CD4-positive, alpha-beta T cell (primary cell): ENCODE measurements around the gene THADA. TPM values are rescaled to one million over a fixed set of nuclear protein-coding genes. Genes with fewer than 3 reads are reported as not detected.

ENCODE experiments used
- ATAC-seq: fragments of 200-7000 bp; cut with Tn5 transposase; one replicate; pipeline ENCODE4 v1.10.0; 2022; ENCODE audit warnings: mild to moderate bottlenecking; ENCODE audit not compliant: poor library complexity
- CTCF ChIA-PET: fragments of 350-600 bp; sonication (Branson Sonifier 250); formaldehyde crosslinking; loops from one replicate; lab custom pipeline; 2021; ENCODE audit warnings: antibody characterized with exemption, inconsistent platforms; lab: Charles Lee
- POLR2A ChIA-PET: fragments of 350-600 bp; sonication (Branson Sonifier 250); formaldehyde crosslinking; loops from one replicate; lab custom pipeline; 2021; ENCODE audit warnings: antibody characterized with exemption, inconsistent platforms; lab: Charles Lee
- DNase-seq, 14 experiments: peaks; one replicate each; pipeline ENCODE4 v3.0.0-alpha.2; 2013 to 2020; ENCODE audit warnings: mixed read lengths in 2 of 14
- H3K27ac ChIP-seq, 2 donors: one replicate each; pipeline versions ENCODE4 v1.5.1 to v1.7.0; 2013; ENCODE audit warnings: low read length in 2 of 2, low read depth in 1 of 2, mild to moderate bottlenecking in 1 of 2
- H3K27me3 ChIP-seq, 2 experiments: 1 replicate in 1 of 2; 2 replicates in 1 of 2; pipeline versions ENCODE4 v1.6.1 to v1.7.0; 2013; ENCODE audit warnings: low read length in 2 of 2, control low read depth in 1 of 2, mild to moderate bottlenecking in 1 of 2, moderate library complexity in 1 of 2; ENCODE audit not compliant: insufficient read depth in 2 of 2, control insufficient read depth in 1 of 2
- H3K36me3 ChIP-seq: one replicate; pipeline ENCODE4 v1.6.1; 2013; ENCODE audit warnings: low read length, control low read depth; ENCODE audit not compliant: insufficient read depth
- H3K4me1 ChIP-seq: one replicate; pipeline ENCODE4 v1.6.1; 2013; ENCODE audit warnings: low read length, control low read depth; ENCODE audit not compliant: insufficient read depth
- H3K4me3 ChIP-seq: one replicate; pipeline ENCODE4 v1.5.1; 2013; ENCODE audit warnings: mild to moderate bottlenecking, low read length, moderate library complexity
- H3K9me3 ChIP-seq, 2 experiments: 1 replicate in 1 of 2; 2 replicates in 1 of 2; pipeline versions ENCODE4 v1.6.1 to v1.7.0; 2013; ENCODE audit warnings: low read length in 2 of 2, mild to moderate bottlenecking in 2 of 2, control low read depth in 1 of 2, moderate library complexity in 1 of 2; ENCODE audit not compliant: control insufficient read depth in 1 of 2, insufficient read depth in 1 of 2
- H3K27ac Mint-ChIP-seq: one replicate; pipeline ENCODE4 v1.8.0; 2020; ENCODE audit warnings: mixed read lengths
- H3K27me3 Mint-ChIP-seq: one replicate; pipeline ENCODE4 v1.8.0; 2021; ENCODE audit warnings: mixed read lengths
- H3K36me3 Mint-ChIP-seq: one replicate; pipeline ENCODE4 v1.8.0; 2021; ENCODE audit warnings: low read depth, mixed read lengths
- H3K4me1 Mint-ChIP-seq: one replicate; pipeline ENCODE4 v1.8.0; 2021; ENCODE audit warnings: low read depth, mixed read lengths
- H3K4me3 Mint-ChIP-seq: one replicate; pipeline ENCODE4 v1.8.0; 2020; ENCODE audit warnings: mild to moderate bottlenecking, mixed read lengths
- H3K9me3 Mint-ChIP-seq: one replicate; pipeline ENCODE4 v1.8.0; 2020; ENCODE audit warnings: mixed read lengths
- intact Hi-C, 2 experiments: fragments of 100-400 bp; cut with DNase I in 1 of 2; cut with micrococcal nuclease in 1 of 2; formaldehyde crosslinking; loops; one replicate each; pipeline versions ENCODE4 v1.15.1 to v1.9.0; 2023 to 2025; cut with DNase I, micrococcal nuclease
- total RNA-seq, 174 experiments: library from RNA in 2 of 174; stranded (reverse) in 2 of 174; gene quantifications; one replicate each; pipeline ENCODE4 v1.2.3 and lab custom pipeline; 2021 to 2026
- TF ChIP-seq, protein P1 (sequence below): fragments of 200-600 bp; IDR thresholded peaks from one replicate; pipeline ENCODE4 v1.8.0; 2022; ENCODE audit warnings: antibody characterized with exemption, mild to moderate bottlenecking

Gene THADA
- total RNA-seq, 2 experiments from 2014 or later: 29.3 to 32.9 TPM

DNA sequence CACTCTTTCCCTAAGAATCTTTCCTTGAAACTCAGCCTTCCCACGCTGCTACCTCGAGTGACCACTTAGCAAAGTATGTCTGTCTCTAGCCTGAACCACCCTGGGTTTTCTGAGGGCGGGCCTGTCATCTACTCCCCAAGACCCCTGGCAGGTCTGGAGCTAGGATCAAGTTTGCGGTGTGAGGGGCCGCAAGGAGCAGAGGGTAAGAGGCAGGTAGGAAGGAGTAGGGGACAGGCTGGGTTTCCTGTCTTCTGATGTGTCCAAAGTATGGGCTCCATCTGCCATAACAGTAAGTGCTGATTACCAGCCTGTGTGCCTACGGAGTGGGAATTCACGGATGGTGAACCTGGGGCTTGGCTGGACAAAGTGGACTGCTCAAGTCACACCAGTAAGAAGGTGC is 394.8 kb downstream of the THADA start:
- intact Hi-C loops: no loop called here
- Mint-ChIP-seq H3K27me3 (no peaks in the 10 kb centered on the region), H3K9me3 (no peaks in the 10 kb centered on the region), H3K36me3 (no peaks in the 10 kb centered on the region), H3K4me3 (no peak overlapping the region), H3K4me1 (peaks cover 44% of the 10 kb centered on the region), H3K27ac (no peak overlapping the region)
- Histone ChIP-seq H3K36me3 (no peaks in the 10 kb centered on the region), H3K4me1 (peaks cover 60% of the 10 kb centered on the region), H3K27me3 (no peaks in the 10 kb centered on the region), H3K27ac (no peak overlapping the region), H3K9me3 (no peaks in the 10 kb centered on the region), H3K4me3 (no peak overlapping the region)
- DNase-seq: no peak
- ChIA-PET CTCF (interaction anchor here (1.6 kb wide), 1 partner anchor 31 kb away, joined by 3 read pairs; no protein-coding TSS in a partner anchor), POLR2A (interaction anchor here (20.9 kb wide), 1 partner anchor 18 kb away, joined by 506 read pairs; the partner anchor contains the start of gene ZFP36L2)
- TF ChIP-seq, protein P1, sequence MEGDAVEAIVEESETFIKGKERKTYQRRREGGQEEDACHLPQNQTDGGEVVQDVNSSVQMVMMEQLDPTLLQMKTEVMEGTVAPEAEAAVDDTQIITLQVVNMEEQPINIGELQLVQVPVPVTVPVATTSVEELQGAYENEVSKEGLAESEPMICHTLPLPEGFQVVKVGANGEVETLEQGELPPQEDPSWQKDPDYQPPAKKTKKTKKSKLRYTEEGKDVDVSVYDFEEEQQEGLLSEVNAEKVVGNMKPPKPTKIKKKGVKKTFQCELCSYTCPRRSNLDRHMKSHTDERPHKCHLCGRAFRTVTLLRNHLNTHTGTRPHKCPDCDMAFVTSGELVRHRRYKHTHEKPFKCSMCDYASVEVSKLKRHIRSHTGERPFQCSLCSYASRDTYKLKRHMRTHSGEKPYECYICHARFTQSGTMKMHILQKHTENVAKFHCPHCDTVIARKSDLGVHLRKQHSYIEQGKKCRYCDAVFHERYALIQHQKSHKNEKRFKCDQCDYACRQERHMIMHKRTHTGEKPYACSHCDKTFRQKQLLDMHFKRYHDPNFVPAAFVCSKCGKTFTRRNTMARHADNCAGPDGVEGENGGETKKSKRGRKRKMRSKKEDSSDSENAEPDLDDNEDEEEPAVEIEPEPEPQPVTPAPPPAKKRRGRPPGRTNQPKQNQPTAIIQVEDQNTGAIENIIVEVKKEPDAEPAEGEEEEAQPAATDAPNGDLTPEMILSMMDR: no peak
- no peak for ATAC-seq

DNA sequence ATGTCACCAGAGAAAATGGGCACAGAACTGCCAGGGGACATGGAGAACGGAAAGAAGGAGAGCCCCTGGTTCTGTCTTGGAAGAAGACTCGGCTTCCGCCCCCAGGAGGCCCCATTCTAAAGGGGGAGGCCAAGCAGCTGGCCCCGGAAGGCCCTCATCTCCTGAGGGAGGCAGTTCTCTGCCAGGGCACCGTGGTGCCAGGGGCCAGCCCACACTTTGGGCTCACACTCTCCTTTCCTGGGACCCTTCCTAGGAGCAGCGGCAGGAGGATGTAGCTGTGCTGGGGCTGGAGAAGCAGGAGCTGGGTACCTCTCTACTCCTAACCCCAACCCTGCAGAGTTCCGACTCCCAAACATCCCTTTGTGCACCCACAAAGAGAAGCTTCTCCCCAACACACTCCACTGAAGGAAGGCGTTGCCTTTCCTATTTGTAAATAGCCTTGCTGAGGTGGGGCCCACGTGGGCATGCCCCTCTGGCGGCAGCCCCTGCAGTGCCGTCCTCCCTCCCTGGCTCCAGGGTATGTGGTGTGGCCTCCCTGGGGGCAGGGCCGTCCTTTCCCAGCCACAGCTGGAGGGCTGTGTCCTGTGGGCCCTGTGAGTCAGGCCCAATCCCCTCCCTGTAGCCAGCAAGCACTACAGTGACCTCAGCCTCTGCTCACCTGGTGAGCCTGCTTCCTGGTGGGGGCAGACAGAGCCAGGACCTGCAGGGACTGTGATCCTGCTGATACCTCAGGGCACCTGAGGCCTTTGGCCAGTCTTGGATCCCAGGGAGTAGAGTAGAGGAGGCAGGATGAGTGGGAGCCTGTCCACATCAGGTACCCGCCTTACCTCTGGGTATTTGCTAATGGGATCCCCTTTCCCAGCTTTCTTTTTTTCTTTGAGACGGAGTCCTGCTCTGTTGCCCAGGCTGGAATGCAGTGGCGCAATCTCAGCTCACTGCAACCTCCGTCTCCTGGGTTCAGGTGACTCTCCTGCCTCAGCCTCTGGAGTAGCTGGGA is 396.0 kb downstream of the THADA start:
- Histone ChIP-seq H3K9me3 (no peaks in the 10 kb centered on the region), H3K27ac (no peak overlapping the region), H3K27me3 (no peaks in the 10 kb centered on the region), H3K36me3 (no peaks in the 10 kb centered on the region), H3K4me1 (peaks cover 70% of the 10 kb centered on the region), H3K4me3 (no peak overlapping the region)
- intact Hi-C loops: no loop called here
- Mint-ChIP-seq H3K27ac (peak overlapping the region; percentile 7), H3K4me3 (no peak overlapping the region), H3K36me3 (no peaks in the 10 kb centered on the region), H3K4me1 (peaks cover 42% of the 10 kb centered on the region), H3K9me3 (no peaks in the 10 kb centered on the region), H3K27me3 (no peaks in the 10 kb centered on the region)
- POLR2A ChIA-PET: interaction anchor here (0.6 to 20.9 kb wide), 2 partner anchors 20 to 26 kb away, joined by 3 to 506 read pairs; partner anchors contain the start of gene ZFP36L2
- DNase-seq: no peak
- no peak for ATAC-seq
- TF ChIP-seq, protein P1: no peak
- CTCF ChIA-PET: no interaction called here

DNA sequence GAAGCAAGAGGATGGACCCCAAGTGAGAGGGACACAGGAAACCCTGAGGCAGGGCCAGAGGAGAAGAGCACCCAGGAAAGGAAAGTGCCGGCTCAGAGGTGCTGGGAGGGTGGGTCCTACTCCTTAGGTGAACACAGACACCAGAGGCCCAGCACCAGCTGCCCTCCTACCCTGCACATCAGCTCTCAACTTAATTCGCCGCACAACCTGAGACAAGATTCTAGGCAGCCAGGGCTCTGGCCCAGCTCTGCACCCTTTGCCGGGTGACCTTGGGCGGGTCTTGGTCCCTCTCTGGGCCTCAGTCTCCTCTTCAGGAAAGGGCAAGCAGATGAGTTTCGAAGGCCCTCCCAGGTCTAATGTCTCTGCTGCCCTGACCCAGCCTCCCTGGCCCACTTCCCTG is 397.6 kb downstream of the THADA start:
- no peak for DNase-seq

More for the DNA sequence above, 397.6 kb downstream of the THADA start:
- ATAC-seq: no peak
- Mint-ChIP-seq H3K27ac (no peak overlapping the region), H3K4me3 (no peak overlapping the region), H3K27me3 (no peaks in the 10 kb centered on the region), H3K9me3 (no peaks in the 10 kb centered on the region), H3K36me3 (no peaks in the 10 kb centered on the region), H3K4me1 (peaks cover 55% of the 10 kb centered on the region)
- no peak overlapping the region for H3K4me3 ChIP-seq
- CTCF ChIA-PET: no interaction called here
- H3K4me1 ChIP-seq: peaks cover 80% of the 10 kb centered on the region
- intact Hi-C loops: no loop called here
- TF ChIP-seq, protein P1: no peak
- H3K27me3 ChIP-seq: no peaks in the 10 kb centered on the region
- no peaks in the 10 kb centered on the region for H3K36me3 ChIP-seq
- H3K27ac ChIP-seq: no peak overlapping the region
- H3K9me3 ChIP-seq: no peaks in the 10 kb centered on the region
- POLR2A ChIA-PET: interaction anchor here (0.6 to 20.9 kb wide), 2 partner anchors 9 to 21 kb away, joined by 4 to 506 read pairs; partner anchors contain the start of gene ZFP36L2
